HEK293 (cell line): ENCODE data around the gene EDC3.

Experiments
- CTCF ChIP-seq: fragments of 450-650 bp; formaldehyde crosslinking; IDR thresholded peaks from 2 replicates; pipeline ENCODE4 v1.5.1; 2016; ENCODE audit warnings: missing biosample characterization, missing genetic modification characterization
- ZNF423 ChIP-seq: fragments of 450-650 bp; formaldehyde crosslinking; IDR thresholded peaks from 2 replicates; pipeline ENCODE4 v1.5.1; 2016; ENCODE audit warnings: missing biosample characterization, missing genetic modification characterization
- ZNF558 ChIP-seq: fragments of 450-650 bp; formaldehyde crosslinking; IDR thresholded peaks from 2 replicates; pipeline ENCODE4 v1.5.1; 2016; ENCODE audit warnings: missing biosample characterization, missing genetic modification characterization
- ZNF692 ChIP-seq: fragments of 450-650 bp; formaldehyde crosslinking; IDR thresholded peaks from 2 replicates; pipeline ENCODE4 v1.5.1; 2016; ENCODE audit warnings: missing biosample characterization, missing genetic modification characterization

- TF ChIP-seq ZNF423 (tag by site-specific recombination): no peak
- no peak for TF ChIP-seq CTCF
- no peak for TF ChIP-seq ZNF558 (tag by site-specific recombination)
- no peak for TF ChIP-seq ZNF692 (tag by site-specific recombination)
Measured at GRCh38 chr15:74626752-74627692, 68.8 kb downstream of the EDC3 start.
